ENCODE data around the gene OBSCN.

OBSCN gene

GRCh38 chr1:228289239-228289849 lies 81.5 kb downstream of the OBSCN start:
- DNase-seq (ENCODE audit: low read depth, low spot score): no peak

GRCh38 chr1:228289996-228290881 lies 82.4 kb downstream of the OBSCN start:
- no peak for DNase-seq (ENCODE audit: low read depth, low spot score)

- DNase-seq (ENCODE audit: low read depth, low spot score): no peak
Observed at GRCh38 chr1:228291906-228292608, 84.2 kb downstream of the OBSCN start.

DNA sequence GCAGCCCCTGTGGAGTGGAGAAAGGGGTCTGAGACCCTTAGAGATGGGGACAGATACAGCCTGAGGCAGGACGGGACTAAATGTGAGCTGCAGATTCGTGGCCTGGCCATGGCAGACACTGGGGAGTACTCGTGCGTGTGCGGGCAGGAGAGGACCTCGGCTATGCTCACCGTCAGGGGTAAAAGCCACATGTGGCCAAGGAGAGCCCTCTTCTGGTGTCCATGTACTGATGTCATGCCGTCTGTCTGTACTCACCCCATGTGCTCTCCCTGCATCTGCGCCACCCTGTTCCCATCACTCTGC lies 84.7 kb downstream of the OBSCN start:
- no peak for DNase-seq (ENCODE audit: low read depth, low spot score)

- no peak for DNase-seq (ENCODE audit: low read depth, low spot score)
Observed at GRCh38 chr1:228293393-228293792, 85.5 kb downstream of the OBSCN start.

- DNase-seq (ENCODE audit: low read depth, low spot score): no peak
Observed at GRCh38 chr1:228293816-228294500, 86.1 kb downstream of the OBSCN start.

DNA sequence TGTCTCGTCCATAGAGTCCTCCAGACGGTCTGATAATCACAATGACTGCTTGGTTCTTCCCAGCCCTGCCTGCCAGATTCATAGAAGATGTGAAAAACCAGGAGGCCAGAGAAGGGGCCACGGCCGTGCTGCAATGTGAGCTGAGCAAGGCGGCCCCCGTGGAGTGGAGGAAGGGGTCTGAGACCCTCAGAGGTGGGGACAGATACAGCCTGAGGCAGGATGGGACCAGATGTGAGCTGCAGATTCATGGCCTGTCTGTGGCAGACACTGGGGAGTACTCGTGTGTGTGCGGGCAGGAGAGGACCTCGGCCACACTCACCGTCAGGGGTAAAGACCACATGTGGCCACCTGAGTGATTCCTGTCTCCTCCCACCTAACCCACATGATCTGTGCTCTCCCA lies 86.9 kb downstream of the OBSCN start:
- DNase-seq (ENCODE audit: low read depth, low spot score): no peak

DNA sequence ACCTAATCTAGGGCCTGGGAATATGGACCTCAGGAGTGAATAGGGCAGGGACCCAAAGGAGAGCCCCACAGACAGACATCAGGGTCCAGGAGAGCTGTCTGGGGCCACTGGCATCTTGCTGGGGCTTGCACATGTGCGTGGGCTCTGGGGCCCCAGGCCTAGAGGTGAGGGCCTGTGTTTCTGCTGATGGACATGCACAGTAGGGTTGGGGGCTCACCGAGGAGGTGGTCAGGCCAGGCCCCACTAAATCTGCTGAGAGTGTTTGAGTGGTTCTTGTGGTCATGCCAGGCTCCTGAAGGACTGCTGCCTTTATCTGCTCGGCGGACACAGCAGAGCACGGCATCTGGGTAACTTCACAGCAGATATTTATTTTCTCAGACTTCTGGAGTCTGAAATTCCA lies 87.4 kb downstream of the OBSCN start:
- DNase-seq (ENCODE audit: low read depth, low spot score): no peak

GRCh38 chr1:228295981-228296380 lies 88.1 kb downstream of the OBSCN start:
- no peak for DNase-seq (ENCODE audit: low read depth, low spot score)

GRCh38 chr1:228297242-228297641 lies 89.4 kb downstream of the OBSCN start:
- DNase-seq (ENCODE audit: low read depth, low spot score): no peak

GRCh38 chr1:228297822-228298221 lies 90.0 kb downstream of the OBSCN start:
- no peak for DNase-seq (ENCODE audit: low read depth, low spot score)

DNA sequence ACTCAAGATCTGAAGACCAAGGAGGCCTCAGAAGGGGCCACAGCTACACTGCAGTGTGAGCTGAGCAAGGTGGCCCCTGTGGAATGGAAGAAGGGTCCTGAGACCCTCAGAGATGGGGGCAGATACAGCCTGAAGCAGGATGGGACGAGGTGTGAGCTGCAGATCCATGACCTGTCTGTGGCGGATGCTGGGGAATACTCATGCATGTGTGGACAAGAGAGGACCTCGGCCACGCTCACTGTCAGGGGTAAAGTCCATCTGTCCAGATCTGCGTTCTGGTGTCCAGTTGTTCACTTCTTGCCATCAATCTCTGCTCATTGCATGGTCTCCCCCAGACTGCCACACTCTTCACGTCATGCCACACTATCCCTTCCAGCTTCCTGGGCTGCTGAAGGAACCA lies 90.6 kb downstream of the OBSCN start:
- no peak for DNase-seq (ENCODE audit: low read depth, low spot score)

DNA sequence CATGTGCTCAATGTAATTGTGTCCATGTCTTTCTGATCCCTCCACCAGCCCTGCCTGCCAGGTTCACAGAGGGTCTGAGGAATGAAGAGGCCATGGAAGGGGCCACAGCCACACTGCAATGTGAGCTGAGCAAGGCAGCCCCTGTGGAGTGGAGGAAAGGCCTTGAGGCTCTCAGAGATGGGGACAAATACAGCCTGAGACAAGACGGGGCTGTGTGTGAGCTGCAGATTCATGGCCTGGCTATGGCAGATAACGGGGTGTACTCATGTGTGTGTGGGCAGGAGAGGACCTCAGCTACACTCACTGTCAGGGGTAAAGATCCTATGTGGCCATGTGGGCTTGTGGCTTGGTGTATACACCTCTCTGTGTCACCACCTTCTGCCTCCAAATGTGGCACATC lies 91.4 kb downstream of the OBSCN start:
- no peak for DNase-seq (ENCODE audit: low read depth, low spot score)

DNA sequence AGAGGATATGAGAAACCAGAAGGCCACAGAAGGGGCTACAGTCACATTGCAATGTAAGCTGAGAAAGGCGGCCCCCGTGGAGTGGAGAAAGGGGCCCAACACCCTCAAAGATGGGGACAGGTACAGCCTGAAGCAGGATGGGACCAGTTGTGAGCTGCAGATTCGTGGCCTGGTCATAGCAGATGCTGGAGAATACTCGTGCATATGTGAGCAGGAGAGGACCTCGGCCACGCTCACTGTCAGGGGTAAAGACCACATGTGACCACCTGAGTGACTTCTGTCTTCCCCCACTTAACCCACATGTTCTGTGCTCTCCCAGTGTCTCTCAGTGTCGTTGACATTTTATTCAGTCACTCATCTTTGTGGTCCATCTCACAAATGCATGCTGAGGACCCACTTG lies 92.1 kb downstream of the OBSCN start:
- DNase-seq (ENCODE audit: low read depth, low spot score): no peak

- no peak for DNase-seq (ENCODE audit: low read depth, low spot score)
Observed at GRCh38 chr1:228302086-228302485, 94.2 kb downstream of the OBSCN start.

GRCh38 chr1:228303596-228303995 lies 95.8 kb downstream of the OBSCN start:
- DNase-seq (ENCODE audit: low read depth, low spot score): no peak

DNA sequence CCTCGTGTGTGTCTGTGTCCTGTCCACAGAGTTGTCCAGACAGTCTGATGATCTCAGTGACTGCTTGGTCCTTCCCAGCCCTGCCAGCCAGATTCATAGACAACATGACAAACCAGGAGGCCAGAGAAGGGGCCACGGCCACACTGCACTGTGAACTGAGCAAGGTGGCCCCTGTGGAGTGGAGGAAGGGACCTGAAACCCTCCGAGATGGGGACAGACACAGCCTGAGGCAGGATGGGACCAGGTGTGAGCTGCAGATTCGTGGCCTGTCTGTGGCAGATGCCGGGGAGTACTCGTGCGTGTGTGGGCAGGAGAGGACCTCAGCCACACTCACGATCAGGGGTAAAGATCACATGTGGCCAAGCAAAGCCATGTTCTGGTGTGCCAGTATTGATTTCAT lies 96.4 kb downstream of the OBSCN start:
- no peak for DNase-seq (ENCODE audit: low read depth, low spot score)

DNA sequence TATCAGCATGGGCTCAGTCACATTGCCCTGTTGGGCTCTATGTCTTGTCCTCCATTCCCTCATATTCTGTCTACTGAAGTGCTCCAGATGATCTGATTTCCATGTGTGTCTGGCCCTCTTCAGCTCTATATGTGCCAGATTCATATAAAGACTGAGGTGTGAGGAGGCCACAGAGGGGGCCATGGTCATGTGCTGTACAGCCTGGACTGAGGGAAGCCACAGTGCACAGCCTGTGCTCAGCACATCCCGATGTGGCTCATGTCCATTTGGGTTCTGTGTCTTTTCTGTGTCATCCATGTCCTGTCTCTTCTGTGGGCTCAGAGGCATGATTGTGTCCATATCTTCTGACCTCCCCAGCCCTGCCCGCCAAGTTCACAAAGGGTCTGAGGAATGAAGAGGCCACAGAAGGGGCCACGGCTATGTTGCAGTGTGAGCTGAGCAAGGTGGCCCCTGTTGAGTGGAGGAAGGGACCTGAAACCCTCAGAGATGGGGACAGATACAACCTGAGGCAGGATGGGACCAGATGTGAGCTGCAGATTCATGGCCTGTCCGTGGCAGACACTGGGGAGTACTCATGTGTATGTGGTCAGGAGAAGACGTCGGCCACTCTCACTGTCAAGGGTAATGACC lies 97.0 kb downstream of the OBSCN start:
- DNase-seq (ENCODE audit: low read depth, low spot score): no peak

DNA sequence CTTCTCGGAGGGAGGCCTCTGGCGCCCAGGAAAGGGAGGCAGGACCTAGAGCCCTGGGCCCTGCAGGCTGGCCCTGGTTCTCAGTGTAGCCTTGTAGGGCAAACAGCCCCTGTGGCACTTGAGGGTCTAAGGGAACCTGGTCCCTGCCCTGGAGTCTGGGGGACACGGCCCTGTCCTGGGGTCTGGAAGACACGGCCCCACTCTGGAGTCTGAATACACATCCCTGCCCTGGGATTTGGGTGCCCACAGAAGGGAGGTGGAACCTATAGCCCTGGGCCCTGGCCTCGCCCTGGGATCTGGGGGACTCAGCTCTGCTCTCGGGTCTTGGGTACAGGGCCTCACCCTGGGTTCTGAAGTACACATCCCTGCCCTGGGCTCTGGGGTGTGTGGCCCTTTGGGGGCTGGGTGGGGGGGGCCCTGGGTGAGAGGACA lies 97.9 kb downstream of the OBSCN start:
- no peak for DNase-seq (ENCODE audit: low read depth, low spot score)

DNA sequence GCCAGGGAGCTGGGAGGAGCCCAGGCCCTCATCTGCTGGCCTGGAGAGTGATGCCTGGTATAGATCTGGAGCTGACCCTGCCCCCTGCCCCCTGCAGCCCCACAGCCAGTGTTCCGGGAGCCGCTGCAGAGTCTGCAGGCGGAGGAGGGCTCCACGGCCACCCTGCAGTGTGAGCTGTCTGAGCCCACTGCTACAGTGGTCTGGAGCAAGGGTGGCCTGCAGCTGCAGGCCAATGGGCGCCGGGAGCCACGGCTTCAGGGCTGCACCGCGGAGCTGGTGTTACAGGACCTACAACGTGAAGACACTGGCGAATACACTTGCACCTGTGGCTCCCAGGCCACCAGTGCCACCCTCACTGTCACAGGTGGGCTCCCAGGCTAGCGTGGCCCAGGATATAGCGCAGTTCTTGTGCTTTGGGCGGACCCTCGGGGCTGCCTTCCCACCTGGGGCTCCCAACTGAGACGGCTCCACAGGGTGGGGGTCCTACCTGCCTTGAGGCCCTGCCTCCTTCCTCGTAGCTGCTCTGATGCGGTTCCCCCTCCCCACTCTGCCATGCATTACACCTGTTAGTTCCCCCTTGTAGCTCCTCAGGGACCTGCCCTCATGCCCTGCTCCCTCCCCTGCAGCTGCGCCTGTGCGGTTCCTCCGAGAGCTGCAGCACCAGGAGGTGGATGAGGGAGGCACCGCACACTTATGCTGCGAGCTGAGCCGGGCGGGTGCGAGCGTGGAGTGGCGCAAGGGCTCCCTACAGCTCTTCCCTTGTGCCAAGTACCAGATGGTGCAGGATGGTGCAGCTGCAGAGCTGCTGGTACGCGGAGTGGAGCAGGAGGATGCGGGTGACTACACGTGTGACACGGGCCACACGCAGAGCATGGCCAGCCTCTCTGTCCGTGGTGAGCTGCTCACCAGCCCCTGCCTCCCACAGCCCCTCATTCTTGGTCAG lies 98.7 kb downstream of the OBSCN start:
- no peak for DNase-seq (ENCODE audit: low read depth, low spot score)

Data from iPS DF 19.7 (cell line).